A673 (cell line): ENCODE results near the gene PLEKHG2. TPM values are rescaled to one million over a fixed set of nuclear protein-coding genes. Genes with fewer than 3 reads are reported as not detected.

Experiments
- BruUV-seq: library from RNA; stranded (reverse); fragments of 400-500 nt; replicated peaks from 2 replicates; lab custom pipeline; 2021; lab: Mats Ljungman, UMichigan
- CTCF ChIA-PET: fragments of 300-600 bp; sonication (Branson Sonifier 250); formaldehyde crosslinking; loops from one replicate; lab custom pipeline; 2022; ENCODE audit warnings: antibody characterized with exemption; lab: Charles Lee
- POLR2A ChIA-PET: fragments of 300-600 bp; sonication (Branson Sonifier 250); formaldehyde crosslinking; loops from one replicate; lab custom pipeline; 2022; ENCODE audit warnings: antibody characterized with exemption; ENCODE audit not compliant: low non-redundant PET; lab: Charles Lee
- DNase-seq: peaks from one replicate; pipeline ENCODE4 v3.0.0-alpha.2; 2015; ENCODE audit warnings: low spot score
- H3K27ac ChIP-seq: fragments of 200-600 bp; sonication (generic); 2 replicates; pipeline ENCODE4 v1.5.1; 2016; ENCODE audit warnings: mixed run types, low read depth, mild to moderate bottlenecking, mixed read lengths, antibody characterized with exemption, low read length; ENCODE audit not compliant: poor library complexity, severe bottlenecking
- H3K27me3 ChIP-seq: fragments of 200-600 bp; sonication (generic); replicated peaks from 2 replicates; pipeline ENCODE4 v1.6.1; 2017; ENCODE audit warnings: mixed run types, low read depth, mild to moderate bottlenecking, mixed read lengths, antibody characterized with exemption, low read length; ENCODE audit not compliant: insufficient read depth, poor library complexity
- H3K36me3 ChIP-seq: fragments of 200-600 bp; sonication (generic); 2 replicates; pipeline ENCODE4 v1.6.1; 2016; ENCODE audit warnings: mixed run types, mild to moderate bottlenecking, mixed read lengths, antibody characterized with exemption, low read length; ENCODE audit not compliant: insufficient read depth, poor library complexity, severe bottlenecking
- H3K4me1 ChIP-seq: fragments of 200-600 bp; sonication (generic); 2 replicates; pipeline ENCODE4 v1.6.1; 2017; ENCODE audit warnings: mixed run types, mild to moderate bottlenecking, mixed read lengths, antibody characterized with exemption, low read length; ENCODE audit not compliant: insufficient read depth, poor library complexity, severe bottlenecking
- H3K4me3 ChIP-seq: fragments of 200-600 bp; sonication (generic); 2 replicates; pipeline ENCODE4 v1.5.1; 2016; ENCODE audit warnings: low read depth, mixed run types, mild to moderate bottlenecking, mixed read lengths, low read length; ENCODE audit not compliant: poor library complexity, severe bottlenecking
- H3K9me3 ChIP-seq: fragments of 200-600 bp; sonication (generic); 2 replicates; pipeline ENCODE4 v1.6.1; 2016; ENCODE audit warnings: mixed run types, low read depth, mild to moderate bottlenecking, mixed read lengths, antibody characterized with exemption, low read length; ENCODE audit not compliant: poor library complexity, severe bottlenecking
- CTCF ChIP-seq: fragments of 300-800, 200-600 bp; sonication (generic); conservative IDR thresholded peaks from 2 replicates; pipeline ENCODE4 v1.5.1; 2017; ENCODE audit warnings: low read depth, mild to moderate bottlenecking, antibody characterized with exemption, low read length, moderate library complexity, mixed read lengths
- EZH2 ChIP-seq: fragments of 200-600 bp; sonication (generic); IDR thresholded peaks from 2 replicates; pipeline ENCODE4 v1.6.1; 2017; ENCODE audit warnings: borderline replicate concordance, low read depth, mild to moderate bottlenecking, mixed read lengths, antibody characterized with exemption, low read length; ENCODE audit not compliant: poor library complexity, severe bottlenecking
- intact Hi-C: fragments of 100-400 bp; cut with micrococcal nuclease; formaldehyde crosslinking; loops from one replicate; pipeline ENCODE4 v1.10.0; 2022; ENCODE audit not compliant: unreplicated experiment
- total RNA-seq: library from RNA; stranded (reverse); gene quantifications from 2 replicates; pipeline ENCODE4 v1.2.3, GENCODE V29; 2021

Gene PLEKHG2
- total RNA-seq, 1 experiment from 2014 or later = 99.4 TPM

GRCh38 chr19:39388657-39389056 is 23.8 kb upstream of the PLEKHG2 start:
- ChIA-PET CTCF (no interaction called here), POLR2A (no interaction called here)
- Histone ChIP-seq H3K27ac (no peak overlapping the region), H3K27me3 (no peaks in the 10 kb centered on the region), H3K36me3 (peaks cover 59% of the 10 kb centered on the region), H3K9me3 (no peaks in the 10 kb centered on the region), H3K4me3 (no peak overlapping the region), H3K4me1 (peaks cover 17% of the 10 kb centered on the region)
- TF ChIP-seq EZH2 = no peak
- TSS peak; percentile 56 for BruUV-seq
- no peak for DNase-seq
- intact Hi-C loops = no loop called here

DNA sequence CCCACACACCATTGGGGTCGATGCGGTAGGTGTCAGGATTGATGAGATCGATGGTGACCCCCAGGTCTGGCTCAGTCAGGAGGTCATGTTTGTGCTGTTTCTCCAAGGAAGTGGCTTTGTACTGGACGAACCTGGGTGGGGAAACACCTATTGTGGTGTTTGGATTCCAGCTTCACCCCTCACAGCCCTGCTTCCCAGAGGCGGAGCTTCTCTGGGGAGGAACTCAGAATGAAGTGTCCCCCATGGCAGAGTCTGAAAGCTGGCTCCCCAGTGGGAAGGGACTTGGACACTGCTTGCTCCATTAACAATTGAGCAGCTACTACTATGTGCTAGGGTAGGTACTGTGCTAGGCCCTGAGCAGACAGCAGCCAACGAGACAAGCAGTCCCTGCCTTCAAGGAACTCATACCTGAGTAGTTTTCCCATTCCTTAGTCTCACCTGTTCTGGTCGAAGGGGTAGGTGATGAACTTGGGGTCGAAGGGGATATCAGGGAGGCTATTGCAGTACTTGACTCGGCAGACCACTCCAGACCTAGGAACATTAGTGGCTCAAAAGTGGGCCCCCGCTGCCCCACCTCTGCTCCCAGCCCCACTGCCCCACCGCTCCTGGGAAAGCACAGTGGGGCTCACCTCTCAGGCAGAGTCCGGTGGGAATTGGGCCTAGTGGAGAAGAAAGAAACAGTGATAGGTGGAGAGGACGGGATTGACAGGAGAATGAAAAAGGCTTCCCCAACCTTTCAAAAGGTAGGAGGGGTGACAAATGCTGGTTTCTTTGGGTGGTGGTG is 22.6 kb upstream of the PLEKHG2 start:
- POLR2A ChIA-PET = no interaction called here

DNA sequence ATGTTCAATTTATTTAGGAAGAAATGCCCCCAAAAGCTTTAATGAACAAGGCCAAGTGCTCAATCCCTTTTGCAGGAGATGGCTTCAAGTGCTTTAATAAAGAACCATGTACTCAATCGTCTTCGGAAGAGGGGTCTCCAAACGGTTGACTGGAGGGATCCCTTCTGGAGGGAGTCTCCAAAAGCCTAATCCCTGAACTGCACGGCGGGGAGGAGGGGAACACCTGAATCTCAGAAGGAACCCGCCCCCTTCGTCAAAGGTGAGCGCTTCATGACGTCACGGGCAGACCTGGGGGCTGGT is 22.1 kb upstream of the PLEKHG2 start:
- H3K27ac ChIP-seq = peak overlapping the region; percentile 96
- DNase-seq = no peak
- H3K36me3 ChIP-seq = peaks cover 42% of the 10 kb centered on the region
- H3K9me3 ChIP-seq = no peaks in the 10 kb centered on the region
- ChIA-PET POLR2A (interaction anchor here (1.4 kb wide), 1 partner anchor 46 kb away, joined by 5 read pairs; the partner anchor contains the start of gene RPS16), CTCF (interaction anchor here (0.8 kb wide), 1 partner anchor 48 kb away, joined by 3 read pairs; the partner anchor contains the start of gene SAMD4B)
- peaks cover 17% of the 10 kb centered on the region for H3K4me1 ChIP-seq
- H3K4me3 ChIP-seq = peak overlapping the region; percentile 77
- no peaks in the 10 kb centered on the region for H3K27me3 ChIP-seq
- intact Hi-C loops = no loop called here
- TF ChIP-seq CTCF = no peak
- no peak for TF ChIP-seq EZH2
- no TSS peak for BruUV-seq

More for the DNA sequence above, 22.6 kb upstream of the PLEKHG2 start:
- CTCF ChIA-PET = no interaction called here
- BruUV-seq = no TSS peak
- Histone ChIP-seq H3K9me3 (no peaks in the 10 kb centered on the region), H3K27me3 (no peaks in the 10 kb centered on the region), H3K4me3 (peak overlapping the region; percentile 77), H3K4me1 (peaks cover 17% of the 10 kb centered on the region), H3K36me3 (peaks cover 47% of the 10 kb centered on the region), H3K27ac (peak overlapping the region; percentile 96)
- DNase-seq = no peak
- no peak for TF ChIP-seq CTCF
- no peak for TF ChIP-seq EZH2
- intact Hi-C loops = no loop called here
